ENCODE results near the gene MTHFD2.
"Not testable (repeated sequence)": the region's sequence is repeated elsewhere in the genome, so short reads cannot be mapped to it uniquely, and the experiment has no call there.

MTHFD2 gene

DNA sequence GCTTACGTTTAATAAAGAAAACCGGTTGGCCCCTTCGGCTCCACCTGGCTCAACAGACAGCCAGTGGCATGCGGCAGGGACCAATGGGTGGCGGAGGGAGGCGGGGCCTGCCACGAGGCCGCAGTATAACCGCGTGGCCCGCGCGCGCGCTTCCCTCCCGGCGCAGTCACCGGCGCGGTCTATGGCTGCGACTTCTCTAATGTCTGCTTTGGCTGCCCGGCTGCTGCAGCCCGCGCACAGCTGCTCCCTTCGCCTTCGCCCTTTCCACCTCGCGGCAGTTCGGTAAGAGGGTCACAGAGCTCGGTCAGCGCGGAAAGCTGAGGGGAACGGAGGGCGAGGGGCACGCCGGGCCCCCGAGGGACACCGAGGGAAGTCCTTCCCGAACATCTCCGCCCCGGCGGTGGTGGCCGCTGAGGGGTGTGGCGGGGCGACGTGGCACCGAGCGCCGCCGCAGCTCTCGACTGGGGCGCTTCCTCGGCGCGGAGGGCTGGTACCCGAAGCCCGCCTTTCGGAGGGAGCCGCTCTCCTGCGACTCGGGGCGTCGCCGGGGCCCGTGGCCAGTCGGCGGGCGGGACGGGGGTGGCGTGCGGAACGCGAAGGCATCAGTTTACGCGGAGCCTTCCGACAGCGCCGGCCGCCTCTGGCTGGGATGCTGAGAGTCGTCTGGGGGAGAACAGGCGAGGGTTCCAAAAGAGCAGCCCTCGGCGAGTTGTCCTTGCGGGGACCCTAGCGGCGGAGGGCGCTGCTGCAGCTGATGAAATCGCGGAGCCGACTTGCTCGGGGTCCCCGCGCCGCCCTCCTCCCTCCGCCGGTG is at the start of gene MTHFD2:
TSS of gene MTHFD2 (plus strand) at position 155 of the 814 bp plus-strand sequence. CDS start at position 182, 27 bp downstream.
- FAIRE-seq: no peak

DNA sequence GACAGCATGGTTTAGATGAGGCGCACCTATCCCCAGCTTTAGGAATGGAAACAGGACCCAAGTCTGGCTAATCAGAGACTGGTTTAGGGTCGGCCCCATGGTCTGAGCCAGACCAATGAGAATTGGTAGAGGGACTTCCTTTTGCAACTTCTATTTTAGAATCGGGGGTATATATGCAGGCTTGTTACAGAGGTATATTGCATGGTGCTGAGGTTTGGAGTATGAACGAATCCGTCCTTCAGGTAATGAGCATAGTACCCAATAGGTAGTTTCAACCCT is 49.2 kb upstream of the MTHFD2 start:
- no peak for FAIRE-seq

DNA sequence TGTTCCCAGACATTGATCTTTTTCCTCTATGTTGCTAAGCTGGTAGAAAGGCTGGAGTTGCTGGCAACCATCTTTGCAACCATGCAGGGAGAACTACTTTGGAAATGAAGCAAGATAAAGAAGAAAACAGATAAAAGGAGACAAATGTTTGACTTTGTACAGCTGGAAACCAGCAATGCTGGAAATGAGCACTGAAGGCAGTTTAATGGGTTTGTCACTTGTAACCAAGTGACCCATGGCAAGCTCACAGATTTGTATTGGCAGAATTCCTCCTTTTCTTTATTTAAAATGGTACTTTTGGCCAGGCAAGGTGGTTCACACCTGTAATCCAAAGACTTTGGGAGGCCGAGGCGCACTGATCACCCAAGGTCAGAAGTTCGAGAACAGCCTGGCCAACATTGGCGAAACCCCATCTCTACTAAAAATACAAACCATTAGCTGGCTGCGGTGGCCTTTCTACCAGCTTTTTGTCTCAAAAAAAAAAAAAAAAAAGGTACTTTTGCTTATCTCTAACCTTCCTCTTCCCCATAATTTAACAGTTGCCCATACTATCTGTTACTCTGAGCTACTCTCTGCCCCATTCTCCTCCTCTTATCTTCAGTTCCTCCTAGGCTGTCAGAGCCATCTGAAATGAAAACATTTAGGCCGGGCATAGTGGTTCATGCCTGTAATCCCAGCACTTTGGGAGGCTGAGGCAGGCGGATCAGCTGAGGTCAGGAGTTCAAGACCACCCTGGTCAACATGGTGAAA is 48.7 kb upstream of the MTHFD2 start:
- FAIRE-seq: no peak

DNA sequence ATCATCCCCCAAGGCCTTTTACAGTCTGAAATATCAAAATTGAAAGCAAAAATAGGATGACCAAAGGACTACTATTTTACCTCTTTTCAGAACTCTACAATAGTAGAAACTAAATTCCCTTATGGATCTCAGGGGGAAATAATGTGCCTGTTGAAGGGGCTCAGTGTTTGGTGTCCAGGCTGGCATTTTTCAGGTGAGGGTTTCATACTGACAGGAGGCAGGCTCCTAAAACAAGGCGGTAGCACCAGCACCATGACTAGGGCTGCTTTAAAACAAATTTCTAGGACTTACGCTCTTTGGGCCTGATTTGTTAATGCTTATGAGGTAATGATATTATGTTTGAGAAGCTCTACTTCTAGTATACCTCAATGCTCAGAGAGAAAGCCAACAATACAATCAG is 45.5 kb upstream of the MTHFD2 start:
- FAIRE-seq: no peak

DNA sequence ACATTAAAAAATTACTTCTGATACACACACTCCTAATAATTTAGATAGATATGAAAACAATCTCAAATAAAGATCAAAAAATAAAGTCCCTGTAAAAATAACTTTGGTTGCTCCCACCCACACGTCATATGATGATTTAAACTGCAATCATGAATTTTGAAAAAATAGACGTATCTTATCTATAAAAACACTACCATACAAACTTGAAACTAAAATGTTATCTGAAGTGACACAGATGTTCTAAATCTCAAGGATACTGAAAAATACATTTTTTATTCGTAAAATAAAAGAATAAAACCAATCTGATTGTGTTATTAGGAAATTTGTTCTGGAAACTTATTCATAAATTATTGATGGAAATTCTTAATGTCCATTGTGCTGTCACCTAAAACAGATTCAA is 42.6 kb upstream of the MTHFD2 start:
- FAIRE-seq: no peak

DNA sequence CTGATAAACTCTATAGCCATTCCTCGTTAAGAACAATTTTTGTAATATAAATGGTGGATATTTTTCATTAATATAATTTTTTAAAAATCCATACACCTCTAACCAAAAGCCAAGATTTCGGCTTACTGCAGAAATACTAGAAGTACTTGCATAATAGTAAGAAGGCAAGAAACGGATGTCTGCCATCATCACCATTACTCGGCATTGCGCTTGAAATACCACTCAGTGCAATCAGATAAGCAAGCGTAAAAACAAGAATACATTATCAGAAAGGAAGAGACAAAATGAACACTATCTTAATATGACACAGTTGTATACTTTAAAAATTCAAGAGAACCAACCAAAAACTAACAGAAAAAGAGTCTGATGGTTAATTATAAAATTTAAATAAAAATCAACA is 35.5 kb upstream of the MTHFD2 start:
- FAIRE-seq: no peak

DNA sequence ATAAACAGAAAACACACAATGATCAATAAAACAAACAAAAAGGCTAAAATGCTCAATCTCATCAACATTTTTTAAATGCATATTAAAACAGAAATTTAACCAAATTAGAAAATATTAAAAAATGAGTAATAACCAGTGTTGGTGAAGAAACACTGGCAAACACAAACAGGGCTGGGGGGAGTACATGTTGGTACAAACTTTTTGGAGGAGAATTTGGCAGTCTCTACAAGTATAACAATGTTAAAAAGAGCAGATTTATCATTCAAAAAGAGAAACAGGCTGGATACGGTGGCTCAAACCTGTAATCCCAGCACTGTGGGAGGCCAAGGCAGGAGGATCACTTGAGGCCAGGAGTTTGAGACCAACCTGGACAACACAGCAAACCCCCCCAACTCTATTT is 33.7 kb upstream of the MTHFD2 start:
- no peak for FAIRE-seq

DNA sequence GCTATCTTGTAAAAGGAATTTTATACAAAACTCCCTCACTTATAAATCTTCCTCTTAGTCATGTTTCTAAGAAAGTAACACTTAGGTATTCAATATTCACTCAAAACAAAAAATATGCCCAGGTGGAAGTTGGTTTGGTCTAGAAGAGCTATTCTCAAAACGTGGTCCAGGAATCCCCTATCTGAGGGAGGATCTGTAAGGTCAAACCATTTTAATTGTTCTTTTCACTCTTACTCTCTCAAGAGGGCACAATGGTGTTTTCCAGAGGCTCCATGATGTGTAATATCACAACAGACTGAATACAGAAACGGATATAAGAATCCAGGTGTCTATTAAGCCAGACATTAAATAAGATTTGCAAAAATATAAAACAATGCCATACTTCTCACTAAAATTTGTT is 29.7 kb upstream of the MTHFD2 start:
- FAIRE-seq: no peak

DNA sequence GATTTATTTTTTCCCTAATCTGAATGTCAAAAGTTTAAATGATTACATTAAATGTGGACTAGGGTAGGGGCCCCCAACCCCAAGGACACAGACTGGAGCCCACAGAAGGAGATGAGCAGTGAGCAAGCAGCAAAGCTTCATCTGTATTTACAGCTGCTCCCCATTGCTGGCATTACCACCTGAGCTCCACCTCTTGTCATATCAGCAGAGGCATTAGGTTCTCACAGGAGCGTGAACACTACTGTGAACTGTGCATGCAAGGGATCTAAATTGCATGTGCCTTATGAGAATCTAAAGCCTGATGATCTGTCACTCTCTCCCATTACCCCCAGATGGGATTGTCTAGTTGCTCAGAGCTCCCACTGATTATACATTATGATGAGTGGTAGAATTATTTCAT is 23.5 kb upstream of the MTHFD2 start:
- no peak for FAIRE-seq

DNA sequence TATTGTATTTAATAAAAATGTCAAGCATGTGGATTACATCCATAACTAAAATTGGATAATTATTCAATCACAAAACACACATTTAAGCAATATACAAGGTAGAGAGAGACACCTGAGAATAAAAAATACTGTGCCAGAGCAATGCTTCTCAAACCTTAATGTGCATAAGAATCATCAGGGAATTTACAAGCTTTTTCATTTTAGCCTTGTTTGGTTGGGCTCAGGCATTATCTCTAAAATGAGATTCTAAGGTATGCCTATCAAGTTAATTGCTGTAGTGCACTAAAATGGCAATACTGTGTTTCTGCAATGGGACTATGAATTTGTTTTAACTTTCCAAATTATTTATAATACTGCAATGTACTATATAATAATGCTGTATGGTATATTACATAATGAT is 20.7 kb upstream of the MTHFD2 start:
- no peak for FAIRE-seq

DNA sequence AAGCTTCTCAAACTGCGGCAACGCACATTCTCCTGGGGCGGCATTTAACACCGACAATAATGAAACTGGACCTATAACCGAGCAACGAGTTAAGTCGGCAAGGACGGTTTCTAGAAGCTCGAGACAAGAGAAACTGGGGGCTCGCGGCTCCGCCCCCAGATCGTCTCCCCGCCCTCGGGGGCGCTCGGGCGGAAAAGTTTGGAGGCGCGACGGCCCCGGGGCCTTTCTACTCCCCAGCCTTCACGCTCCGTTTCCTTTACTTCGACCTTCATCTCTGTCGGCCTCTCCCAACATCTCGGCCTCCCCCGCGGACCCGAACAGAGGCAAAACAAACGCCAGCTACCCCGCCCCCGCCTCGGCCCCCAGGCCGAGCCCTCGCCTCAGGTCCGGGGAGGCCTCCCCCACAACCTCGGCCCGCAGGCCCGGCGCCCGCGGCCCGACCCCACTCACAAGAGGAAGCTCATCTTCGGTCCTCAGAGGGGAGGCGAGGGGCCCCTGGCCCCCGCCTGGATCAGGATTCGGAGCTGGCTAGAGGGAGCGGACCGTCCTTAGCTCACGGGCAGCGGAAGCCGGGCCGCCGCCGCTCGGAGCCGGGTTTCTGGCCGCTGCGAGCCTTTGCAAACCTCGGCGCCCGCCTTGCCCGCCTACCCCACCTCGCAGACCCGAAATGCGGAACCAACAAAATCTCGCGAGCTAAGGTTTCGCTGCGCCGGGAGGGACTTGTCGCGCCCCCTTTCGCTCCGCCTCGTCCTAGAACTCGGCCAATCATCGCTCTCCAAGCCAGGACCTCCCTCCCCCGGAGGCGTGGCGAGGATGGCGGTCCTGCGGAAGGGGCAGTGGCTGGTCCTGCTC is 20.0 kb upstream of the MTHFD2 start, which contains the start of gene MOB1A:
TSS of gene MOB1A (minus strand) at position 669 of the 852 bp plus-strand sequence. CDS start at position 464, 205 bp downstream.
- peak; percentile 70 for FAIRE-seq

DNA sequence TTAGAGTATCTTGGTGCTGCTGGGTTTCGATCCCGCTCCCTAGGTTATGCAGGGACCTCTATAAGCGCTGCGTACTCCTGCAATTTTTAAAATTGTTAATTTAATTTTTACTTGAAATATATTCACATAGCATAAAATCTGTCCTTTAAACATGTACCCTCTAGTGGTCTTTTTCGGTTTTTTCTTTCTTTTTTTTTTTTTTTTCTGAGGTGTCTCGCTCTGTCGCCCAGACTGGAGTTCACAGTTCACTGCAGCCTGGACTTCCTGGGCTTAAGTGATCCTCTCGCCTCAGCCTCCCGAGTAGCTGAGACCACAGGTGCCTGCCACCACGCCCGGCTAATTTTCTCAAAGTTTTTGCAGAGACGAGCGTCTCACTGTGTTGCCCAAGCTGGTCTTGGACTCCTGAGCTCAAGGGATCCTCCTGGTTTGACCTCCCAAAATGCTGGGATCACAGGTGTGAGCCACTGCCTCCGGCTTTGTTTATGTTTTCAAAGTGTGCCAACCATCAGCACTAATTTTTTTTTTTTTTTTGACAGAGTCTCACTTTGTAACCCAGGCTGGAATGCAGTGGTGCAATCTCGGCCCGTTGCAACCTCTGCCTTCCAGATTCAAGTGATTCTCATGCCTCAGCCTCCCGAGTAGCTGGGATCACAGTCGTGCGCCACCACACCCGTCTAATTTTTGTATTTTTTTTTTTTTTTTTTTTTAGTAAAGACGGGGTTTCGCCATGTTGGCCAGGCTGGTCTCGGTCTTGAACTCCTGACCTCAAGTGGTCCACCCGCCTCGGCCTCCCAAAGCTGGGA is 19.2 kb upstream of the MTHFD2 start:
- FAIRE-seq: no peak

DNA sequence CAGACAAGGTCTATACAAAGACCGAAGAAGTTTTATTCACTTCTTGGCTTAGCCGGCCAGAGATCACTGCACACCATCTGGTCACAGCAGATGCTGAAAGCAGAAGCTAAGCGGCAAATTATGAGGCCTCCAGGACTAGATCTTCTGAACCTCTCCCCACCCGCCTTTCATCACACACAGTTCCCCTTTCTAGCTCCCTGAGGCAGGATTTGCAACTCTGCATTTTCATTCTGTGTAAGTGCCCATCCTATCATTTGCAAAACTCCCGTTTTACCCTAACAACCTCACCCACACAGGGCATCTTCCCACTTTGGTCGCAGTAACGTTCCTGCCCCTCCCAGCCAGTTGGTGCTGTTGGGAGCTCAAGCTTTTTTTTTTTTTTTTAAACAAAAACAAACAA is 16.7 kb upstream of the MTHFD2 start:
- FAIRE-seq: no peak

DNA sequence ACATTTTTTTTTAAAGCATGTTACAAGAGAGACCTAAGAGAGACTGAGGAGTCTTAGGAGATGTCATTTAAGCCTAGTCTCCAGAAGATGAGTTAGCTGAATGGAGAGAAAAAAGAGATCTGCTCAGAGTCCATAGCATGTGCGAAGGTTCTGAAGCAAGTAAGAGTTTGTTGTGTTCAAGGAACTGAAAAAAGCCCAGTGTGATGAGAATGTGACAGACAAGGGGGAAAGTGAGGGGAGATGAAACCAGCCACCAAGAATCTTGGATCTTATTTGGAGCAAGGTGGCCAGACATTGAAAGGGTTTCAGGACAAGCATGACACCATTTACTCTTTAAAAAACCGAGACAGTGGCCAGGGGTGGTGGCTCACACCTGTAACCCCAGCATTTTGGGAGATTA is 14.5 kb upstream of the MTHFD2 start:
- no peak for FAIRE-seq

DNA sequence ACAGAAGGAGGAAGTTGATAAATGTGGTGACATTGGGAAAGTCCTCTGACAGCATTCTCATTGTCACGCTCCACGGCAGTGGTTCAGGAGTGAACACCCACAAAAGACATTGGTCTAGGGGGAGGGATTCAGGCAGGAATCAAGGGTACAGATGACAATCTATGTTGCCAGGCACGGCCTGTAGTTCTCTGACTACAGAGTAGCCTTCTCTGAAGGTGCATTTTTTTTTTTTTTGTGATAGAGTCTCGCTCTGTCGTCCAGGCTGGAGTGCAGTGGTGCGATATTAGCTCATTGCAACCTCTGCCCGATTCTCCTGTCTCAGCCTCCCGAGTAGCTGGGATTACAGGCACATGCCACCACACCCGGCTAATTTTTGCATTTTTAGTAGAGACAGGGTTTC is 12.4 kb upstream of the MTHFD2 start:
- FAIRE-seq: no peak

DNA sequence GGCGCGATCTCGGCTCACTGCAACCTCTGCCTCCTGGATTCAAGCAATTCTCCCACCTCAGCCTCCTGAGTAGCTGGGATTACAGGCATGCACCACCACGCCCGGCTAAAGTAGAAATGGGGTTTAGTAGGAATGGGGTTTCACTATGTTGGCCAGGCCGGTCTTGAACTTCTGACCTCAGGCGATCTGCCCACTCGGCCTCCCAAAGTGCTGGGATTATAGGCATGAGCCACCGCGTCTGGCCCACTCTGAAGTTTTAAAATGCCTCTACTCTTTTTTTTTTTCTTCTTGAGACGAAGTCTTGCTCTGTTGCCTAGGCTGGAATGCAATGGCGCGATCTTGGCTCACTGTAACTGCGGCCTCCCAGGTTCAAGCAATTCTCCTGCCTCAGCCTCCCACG is 11.7 kb upstream of the MTHFD2 start:
- FAIRE-seq: not testable (repeated sequence)

DNA sequence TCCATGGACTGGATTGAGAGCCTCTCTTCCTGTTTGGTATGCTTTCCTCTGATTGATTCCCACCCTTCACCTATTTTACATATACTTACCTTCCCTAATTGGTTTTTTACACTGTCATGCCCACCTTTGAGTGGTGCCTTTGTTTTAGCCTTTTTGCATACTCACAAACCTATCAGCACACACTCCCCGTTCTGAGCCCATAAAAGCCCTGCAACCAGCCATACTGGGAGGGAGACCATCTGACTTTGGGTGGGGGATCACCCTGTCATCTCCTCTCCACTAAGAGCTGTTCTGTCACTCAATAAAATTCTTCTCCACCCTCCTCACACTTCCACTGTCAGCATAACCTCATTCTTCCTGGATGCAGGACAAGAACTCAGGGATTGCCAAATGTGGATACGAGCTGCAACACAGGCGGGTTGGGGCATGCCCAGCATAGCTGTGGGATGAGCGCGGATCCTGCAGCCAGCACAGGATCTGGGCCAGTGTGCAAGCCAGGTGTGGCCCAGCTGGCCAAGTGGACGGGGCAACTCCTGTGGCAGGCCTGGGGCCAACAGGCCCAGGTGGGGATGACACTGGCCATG is 10.3 kb upstream of the MTHFD2 start:
- FAIRE-seq: no peak

DNA sequence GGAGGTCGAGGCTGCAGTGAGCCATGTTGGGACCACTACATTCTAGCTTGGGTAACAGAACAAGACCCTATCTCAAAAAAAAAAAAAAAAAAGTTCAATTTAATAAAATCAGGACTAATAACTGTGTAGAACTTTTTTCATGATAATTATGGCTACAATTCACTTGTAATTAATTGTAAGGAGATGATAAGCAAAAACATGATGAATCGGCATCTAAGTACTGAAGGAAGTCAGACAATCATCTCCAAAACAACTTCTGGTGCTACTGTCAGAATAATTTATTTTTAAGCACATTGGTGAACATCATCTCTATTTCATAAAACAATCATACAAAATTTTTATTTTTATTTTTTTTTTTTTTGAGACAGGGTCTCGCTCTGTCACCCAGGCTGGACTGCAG is 9.7 kb upstream of the MTHFD2 start:
- no peak for FAIRE-seq

DNA sequence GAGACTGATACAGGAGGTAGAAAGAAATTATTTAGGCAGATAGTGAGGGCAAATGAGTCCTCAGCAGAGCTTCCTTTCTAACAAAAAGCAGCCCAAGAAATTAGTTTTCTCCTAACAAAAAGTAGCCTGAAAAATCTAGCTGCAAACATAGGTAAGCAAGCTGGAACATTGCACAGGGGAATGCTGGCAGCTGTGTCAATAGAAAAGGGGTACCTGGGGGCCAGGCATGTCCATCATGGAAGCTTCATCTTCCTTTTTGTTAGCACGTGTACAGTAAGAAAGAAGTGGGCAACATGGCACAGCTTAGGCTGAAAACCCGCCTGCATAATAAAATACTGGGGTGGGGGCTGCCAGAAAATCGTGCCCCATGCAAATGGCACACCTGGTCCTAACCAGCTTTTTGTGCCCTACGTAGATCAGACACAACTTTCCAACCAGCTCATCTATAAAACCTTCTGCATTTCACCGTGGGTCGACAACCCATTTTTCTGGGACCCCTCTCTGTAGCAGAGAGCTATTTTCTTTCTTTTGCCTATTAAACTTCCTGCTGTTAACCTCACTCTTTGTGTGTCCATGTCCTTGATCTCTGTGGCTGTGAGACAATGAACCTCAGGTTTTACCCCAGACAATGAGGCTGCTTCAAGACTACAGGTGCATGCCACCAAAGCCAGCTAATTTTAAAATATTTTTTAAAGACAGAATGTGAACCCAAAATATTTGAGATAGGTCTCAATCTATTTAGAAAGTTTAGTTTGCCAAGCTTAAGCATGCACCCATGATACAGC is 6.6 kb upstream of the MTHFD2 start:
- no peak for FAIRE-seq

DNA sequence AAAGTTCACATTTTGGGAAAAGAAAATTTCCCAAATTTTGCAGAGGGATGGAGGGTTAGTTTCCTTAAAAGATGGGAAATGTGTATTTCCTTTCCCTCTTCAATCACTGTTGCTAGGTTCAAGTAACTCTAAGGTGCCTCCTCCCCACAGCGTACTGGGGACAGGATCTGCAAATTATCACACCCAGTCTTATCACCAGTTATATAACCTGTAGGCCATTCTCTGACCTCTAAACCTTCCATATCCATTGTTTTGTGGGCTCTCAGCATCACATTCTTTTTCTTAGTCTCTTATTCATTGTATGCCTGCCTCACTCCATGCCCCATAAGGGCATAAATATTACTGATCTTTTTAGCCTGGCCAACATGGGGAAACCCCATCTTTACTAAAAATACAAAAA is 3.6 kb upstream of the MTHFD2 start:
- FAIRE-seq: no peak

DNA sequence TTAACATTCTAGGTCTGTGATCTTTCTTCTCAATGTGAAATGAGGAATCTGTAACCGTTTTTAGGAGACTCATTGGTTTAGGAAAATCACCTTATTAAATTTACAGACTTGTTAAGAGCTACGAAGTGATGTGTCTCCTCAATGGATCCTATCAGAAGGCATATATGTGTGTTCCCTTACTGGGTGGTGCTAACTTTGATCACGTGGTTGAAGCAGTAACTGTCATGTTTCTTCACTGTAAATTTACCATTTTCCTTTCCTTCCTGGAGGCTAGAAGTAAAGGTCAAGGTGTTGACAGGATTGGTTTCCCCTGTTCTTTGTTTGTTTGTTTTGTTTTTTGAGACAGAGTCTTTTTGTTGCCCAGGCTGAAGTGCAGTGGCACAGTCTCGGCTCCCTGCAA is 1.4 kb upstream of the MTHFD2 start:
- no peak for FAIRE-seq

Data from colon (tissue), 2 donors.